Tibial nerve (tissue), 4 donors: ENCODE data around the gene SMIM44. TPM values are rescaled to one million over a fixed set of nuclear protein-coding genes. Genes with fewer than 3 reads are reported as not detected.

Source experiments
- DNase-seq, 2 donors: peaks; one replicate each; pipeline ENCODE4 v3.0.0-alpha.2; 2019; ENCODE audit warnings: low spot score in 2 of 2
- H3K27ac ChIP-seq, 4 donors: fragments of 200-600 bp; sonication (generic) in 3 of 4; one replicate each; pipeline ENCODE4 v1.5.1; 2017 to 2019; ENCODE audit warnings: mild to moderate bottlenecking in 1 of 4
- H3K27me3 ChIP-seq, 2 donors: fragments of 200-600 bp; sonication (generic) in 1 of 2; one replicate each; pipeline versions ENCODE4 v1.5.1 to v1.6.0; 2017 to 2019
- H3K36me3 ChIP-seq, 3 donors: fragments of 200-600 bp; sonication (generic); one replicate each; pipeline ENCODE4 v1.5.1; 2018 to 2019
- H3K4me1 ChIP-seq, 4 donors: fragments of 200-600 bp; sonication (generic) in 3 of 4; one replicate each; pipeline ENCODE4 v1.5.1; 2017 to 2019
- H3K4me3 ChIP-seq, 4 donors: fragments of 200-600 bp; sonication (generic) in 3 of 4; one replicate each; pipeline ENCODE4 v1.5.1; 2017 to 2019; ENCODE audit warnings: mild to moderate bottlenecking in 1 of 4, moderate library complexity in 1 of 4
- H3K9me3 ChIP-seq, 4 donors: fragments of 200-600 bp; sonication (generic) in 3 of 4; one replicate each; pipeline ENCODE4 v1.5.1; 2017 to 2019
- EP300 ChIP-seq, 2 donors: sonication (generic); formaldehyde crosslinking; IDR thresholded peaks; one replicate each; pipeline ENCODE4 v1.6.1; 2017; ENCODE audit warnings: antibody characterized with exemption in 2 of 2, mild to moderate bottlenecking in 1 of 2
- POLR2A ChIP-seq, 2 donors: fragments of 450-650 bp; IDR thresholded peaks; one replicate each; pipeline ENCODE4 v1.6.1; 2017; ENCODE audit warnings: antibody characterized with exemption in 2 of 2, mild to moderate bottlenecking in 2 of 2, moderate library complexity in 2 of 2
- WGBS, 2 donors: methylation state at CpG; one replicate each; pipeline ENCODE4 v1.1.5; 2018; 5-methylcytosine and 5-hydroxymethylcytosine counted together
- small RNA-seq: library from RNA; depleted of rRNA; stranded (forward); fragments of <200 nt; gene quantifications from one replicate; pipeline ENCODE3, GENCODE V24; 2016
- total RNA-seq, 4 donors: library from RNA; depleted of rRNA; stranded (reverse); fragments of >200 nt; gene quantifications; one replicate each; pipeline ENCODE4 v1.1.0, GENCODE V29; 2016
- TF ChIP-seq, protein P1 (sequence below), 5 experiments: fragments of 200-600 bp in 3 of 5; fragments of 450-650 bp in 2 of 5; sonication (generic) in 3 of 5; IDR thresholded peaks; one replicate each; pipeline ENCODE4 v1.5.1; 2016 to 2019; ENCODE audit warnings: antibody characterized with exemption in 5 of 5, mild to moderate bottlenecking in 3 of 5, moderate library complexity in 2 of 5

SMIM44 gene
- total RNA-seq, 4 donors from 2014 or later = not detected

DNA sequence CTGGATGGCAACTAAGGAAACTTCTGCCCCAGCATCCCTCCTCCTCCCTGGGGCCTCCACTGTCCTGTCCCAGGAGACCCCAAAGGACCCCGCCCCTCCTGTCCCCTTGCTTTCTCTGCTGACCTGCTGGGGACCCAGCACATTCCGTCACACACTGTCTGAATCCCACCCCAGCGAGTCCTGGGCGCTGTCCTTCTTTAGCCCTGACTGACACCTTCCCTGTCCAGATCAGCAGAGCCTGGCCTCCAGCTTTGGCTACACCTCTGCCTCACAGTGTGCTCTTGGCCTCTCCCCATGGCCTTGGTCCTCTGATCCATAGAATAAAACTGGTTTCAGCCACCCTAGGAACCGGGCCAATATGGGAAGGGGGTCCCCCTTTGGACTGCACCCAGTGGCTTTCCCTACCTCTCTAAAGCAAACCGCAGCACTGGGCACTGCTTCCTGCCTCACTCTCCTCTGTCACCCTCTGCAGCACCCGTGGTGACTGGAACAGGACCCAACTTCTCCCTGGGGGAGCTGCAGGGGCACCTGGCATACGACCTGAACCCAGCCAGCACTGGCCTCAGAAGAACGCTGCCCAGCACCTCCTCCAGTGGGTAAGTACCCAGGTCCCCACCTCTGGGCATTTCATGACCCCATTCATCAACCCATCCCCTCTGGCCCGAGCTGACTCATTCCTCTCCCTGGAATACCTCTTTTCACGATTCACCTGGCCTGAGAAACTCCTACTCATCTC is 49.3 kb downstream of the SMIM44 start:
- Histone ChIP-seq H3K27ac (peak overlapping the region; percentile 60 to 92 (median 87)), H3K27me3 (no peaks in the 10 kb centered on the region), H3K9me3 (no peaks in the 10 kb centered on the region), H3K4me3 (peak overlapping the region in 2 of 4 donors; percentile 52 to 58), H3K36me3 (peaks cover 3 to 49% (median 5%) of the 10 kb centered on the region in 3 donors), H3K4me1 (peaks cover 0 to 67% (median 26%) of the 10 kb centered on the region in 4 donors)
- TF ChIP-seq POLR2A (IDR thresholded peaks at IDR 0.05) (no peak), EP300 (IDR thresholded peaks at IDR 0.05) (no peak)
- TF ChIP-seq, protein P1, sequence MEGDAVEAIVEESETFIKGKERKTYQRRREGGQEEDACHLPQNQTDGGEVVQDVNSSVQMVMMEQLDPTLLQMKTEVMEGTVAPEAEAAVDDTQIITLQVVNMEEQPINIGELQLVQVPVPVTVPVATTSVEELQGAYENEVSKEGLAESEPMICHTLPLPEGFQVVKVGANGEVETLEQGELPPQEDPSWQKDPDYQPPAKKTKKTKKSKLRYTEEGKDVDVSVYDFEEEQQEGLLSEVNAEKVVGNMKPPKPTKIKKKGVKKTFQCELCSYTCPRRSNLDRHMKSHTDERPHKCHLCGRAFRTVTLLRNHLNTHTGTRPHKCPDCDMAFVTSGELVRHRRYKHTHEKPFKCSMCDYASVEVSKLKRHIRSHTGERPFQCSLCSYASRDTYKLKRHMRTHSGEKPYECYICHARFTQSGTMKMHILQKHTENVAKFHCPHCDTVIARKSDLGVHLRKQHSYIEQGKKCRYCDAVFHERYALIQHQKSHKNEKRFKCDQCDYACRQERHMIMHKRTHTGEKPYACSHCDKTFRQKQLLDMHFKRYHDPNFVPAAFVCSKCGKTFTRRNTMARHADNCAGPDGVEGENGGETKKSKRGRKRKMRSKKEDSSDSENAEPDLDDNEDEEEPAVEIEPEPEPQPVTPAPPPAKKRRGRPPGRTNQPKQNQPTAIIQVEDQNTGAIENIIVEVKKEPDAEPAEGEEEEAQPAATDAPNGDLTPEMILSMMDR (IDR thresholded peaks at IDR 0.05) = no peak
- DNase-seq = no peak
- 88 to 91% methylated on average over 11 of the region's 11 CpGs for WGBS, 2 donors

DNA sequence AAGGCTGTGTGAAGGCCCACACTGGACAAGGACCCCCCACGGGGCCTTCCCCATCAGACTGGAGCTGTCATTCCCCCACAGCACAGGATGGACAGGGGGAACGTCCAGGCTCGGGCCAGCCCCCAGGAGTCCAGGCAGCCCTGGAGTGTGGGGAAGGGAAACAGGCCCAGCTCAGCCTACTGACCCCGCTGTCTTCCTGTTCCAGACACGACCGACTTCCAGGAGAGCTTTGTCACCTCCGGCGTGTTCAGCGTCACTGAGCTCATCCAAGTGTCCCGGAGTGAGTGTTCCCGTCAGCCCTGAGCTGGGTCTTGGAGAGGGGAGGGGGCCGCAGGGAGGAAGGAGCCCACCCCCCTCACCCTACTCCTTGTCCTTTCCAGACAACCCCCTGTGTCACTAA is 49.9 kb downstream of the SMIM44 start:
- TF ChIP-seq EP300 (IDR thresholded peaks at IDR 0.05) = no peak
- no peak for TF ChIP-seq POLR2A (IDR thresholded peaks at IDR 0.05)
- TF ChIP-seq, protein P1 (IDR thresholded peaks at IDR 0.05) = no peak
- no peak for DNase-seq
- Histone ChIP-seq H3K36me3 (peaks cover 3 to 43% (median 5%) of the 10 kb centered on the region in 3 donors), H3K4me3 (no peak overlapping the region), H3K27me3 (no peaks in the 10 kb centered on the region), H3K27ac (peak overlapping the region; percentile 60 to 92 (median 87)), H3K4me1 (peaks cover 0 to 73% (median 31%) of the 10 kb centered on the region in 4 donors), H3K9me3 (no peaks in the 10 kb centered on the region)
- 73 to 79% methylated on average over 8 to 10 of the region's 12 CpGs for WGBS, 2 donors

Small RNA genes within 50 kb of the gene (small RNA-seq; reads per million reads assigned to genes)
- gene RF00212 = not detected

Other genes with a start within 250 kb of the SMIM44 start
- 100 to 1,000 TPM; 138 to 200 (median 160) TPM for gene NFIC, start 116.9 kb downstream of the SMIM44 start, total RNA-seq
- gene SMIM24, start 2.9 kb downstream of the SMIM44 start, total RNA-seq = not detected
- 10 to 100 TPM; 19.7 to 30.3 (median 23.0) TPM for gene DOHH, start 17.2 kb upstream of the SMIM44 start, total RNA-seq
- 10 to 100 TPM; 18.6 to 31.8 (median 25.7) TPM for gene FZR1, start 22.9 kb upstream of the SMIM44 start, total RNA-seq
- gene TEKTIP1, start 55.7 kb upstream of the SMIM44 start, total RNA-seq = 1 to 10 TPM in 1 of 4 donors, not detected in 3; 2.4 TPM
- 100 to 1,000 TPM in 1 of 4 donors, 10 to 100 TPM in 3; 45.7 to 108 (median 62.8) TPM for gene MFSD12, start 74.1 kb upstream of the SMIM44 start, total RNA-seq
- gene HMG20B, start 89.5 kb upstream of the SMIM44 start, total RNA-seq = 100 to 1,000 TPM in 3 of 4 donors, 10 to 100 TPM in 1; 94.0 to 181 (median 153) TPM
- 1 to 10 TPM in 2 of 4 donors, under 1 TPM in 2; 0.21 to 2.4 (median 1.1) TPM for gene GIPC3, start 102.0 kb upstream of the SMIM44 start, total RNA-seq
- 10 to 100 TPM in 1 of 4 donors, 1 to 10 TPM in 3; 4.4 to 11.4 (median 7.2) TPM for gene TBXA2R, start 123.4 kb upstream of the SMIM44 start, total RNA-seq
- 10 to 100 TPM; 22.9 to 59.1 (median 42.7) TPM for gene CACTIN, start 143.3 kb upstream of the SMIM44 start, total RNA-seq
- gene PIP5K1C, start 217.0 kb upstream of the SMIM44 start, total RNA-seq = 10 to 100 TPM; 23.0 to 37.2 (median 24.9) TPM
- under 1 TPM in 3 of 4 donors, not detected in 1; 0.21 to 0.90 (median 0.22) TPM for gene TJP3, start 224.9 kb upstream of the SMIM44 start, total RNA-seq